ENCODE measurements around the gene EED.
"Not testable (repeated sequence)": the region's sequence is repeated elsewhere in the genome, so short reads cannot be mapped to it uniquely, and the experiment has no call there.

Gene EED

DNA sequence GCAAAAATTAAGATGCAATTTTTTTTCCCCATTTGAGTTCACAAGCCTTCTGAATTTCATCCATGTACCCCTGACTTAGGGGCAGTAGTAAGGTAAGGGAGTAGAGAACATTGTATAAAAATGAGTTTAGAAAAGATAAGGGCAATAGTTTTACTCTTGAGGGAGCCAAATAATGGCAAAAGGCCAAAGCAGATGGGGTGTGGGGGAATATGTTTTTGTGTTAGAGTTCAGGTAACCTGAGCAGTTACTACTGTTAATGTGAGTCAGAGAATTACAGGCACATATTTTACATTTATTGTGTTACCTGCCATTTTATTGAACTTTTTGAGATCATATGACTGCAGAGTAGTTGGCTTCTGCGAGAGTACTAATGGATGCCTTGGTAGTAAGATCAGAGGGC lies 3.1 kb downstream of the EED start:
- no peak for DNase-seq (ENCODE audit: low read depth in 2 of 2)

DNA sequence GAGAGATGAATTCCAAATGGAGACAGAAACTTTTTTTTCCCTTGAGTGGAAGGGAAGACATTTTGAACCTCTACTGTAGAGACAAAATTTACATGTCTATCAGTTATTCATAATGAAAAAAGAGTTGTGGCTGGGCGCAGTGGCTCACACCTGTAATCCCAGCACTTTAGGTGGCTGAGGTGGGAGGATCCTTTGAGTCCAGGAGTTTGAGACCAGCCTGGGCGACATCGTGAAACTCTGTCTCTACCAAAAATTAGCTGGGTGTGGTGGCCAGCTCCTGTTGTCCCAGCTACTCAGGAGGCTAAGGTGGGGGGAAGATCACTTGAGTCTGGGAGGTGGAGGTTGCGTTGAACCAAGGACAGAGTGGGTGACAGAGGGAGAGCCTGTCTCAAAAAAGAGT lies 4.1 kb downstream of the EED start:
- peak in 1 of 2 donors; percentile 14 for DNase-seq (ENCODE audit: low read depth in 2 of 2)

DNA sequence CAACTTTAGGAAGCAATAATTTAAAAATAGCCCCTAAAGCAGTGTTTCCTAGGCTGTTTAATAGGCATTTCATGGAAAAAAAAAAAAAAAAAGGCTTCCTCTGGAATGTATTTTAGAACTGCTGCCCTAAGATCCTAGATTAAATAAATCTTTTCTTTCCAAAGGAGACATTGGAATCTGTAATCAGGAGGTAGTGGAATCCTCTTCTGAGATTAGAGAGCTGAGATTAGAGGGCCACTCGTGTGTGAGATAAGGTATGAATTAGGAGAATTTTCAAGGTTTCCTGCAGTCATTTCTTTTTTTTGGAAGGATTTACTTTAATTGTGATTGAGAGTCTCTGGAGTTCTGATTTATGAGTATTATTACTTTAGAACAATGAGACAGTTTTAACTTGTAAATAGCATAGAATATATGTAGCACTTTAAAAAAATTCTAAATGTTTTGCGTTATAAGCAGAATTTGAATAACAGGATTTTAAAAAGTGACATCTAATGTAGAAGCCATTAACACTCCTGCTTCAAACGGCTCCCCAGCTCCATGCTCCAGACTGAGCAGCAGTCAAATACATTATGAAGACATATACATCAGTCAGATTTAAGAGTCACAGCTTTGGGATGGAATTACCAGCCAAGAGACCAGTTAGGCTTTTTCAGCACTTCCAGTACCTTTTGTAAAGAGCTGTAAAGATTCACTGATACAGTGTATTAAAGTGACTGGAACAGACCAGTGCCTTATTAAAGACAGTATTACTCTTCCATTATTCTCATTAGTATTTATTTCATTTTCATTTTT lies 5.0 kb downstream of the EED start:
- DNase-seq (ENCODE audit: low read depth in 2 of 2), result no peak

DNA sequence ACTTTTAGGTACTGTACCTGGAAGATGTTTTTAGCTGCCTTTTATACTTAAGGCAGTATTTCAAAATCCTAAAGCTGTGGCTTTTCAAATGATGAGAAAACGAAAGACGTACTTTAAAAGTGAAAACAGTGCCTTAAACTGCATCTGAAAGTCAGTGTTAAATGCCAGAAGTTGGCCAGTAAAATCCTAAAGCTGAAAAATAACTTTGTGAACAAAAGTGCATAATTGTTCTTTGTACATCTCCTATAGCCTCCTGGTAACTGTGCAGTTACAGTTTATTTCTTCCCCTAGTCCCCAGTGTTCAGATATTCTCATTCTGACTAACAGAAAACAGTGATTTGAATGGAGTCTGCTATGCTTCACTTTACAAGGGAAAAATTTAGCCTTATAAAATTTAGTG lies 6.8 kb downstream of the EED start:
- no peak for DNase-seq (ENCODE audit: low read depth in 2 of 2)

DNA sequence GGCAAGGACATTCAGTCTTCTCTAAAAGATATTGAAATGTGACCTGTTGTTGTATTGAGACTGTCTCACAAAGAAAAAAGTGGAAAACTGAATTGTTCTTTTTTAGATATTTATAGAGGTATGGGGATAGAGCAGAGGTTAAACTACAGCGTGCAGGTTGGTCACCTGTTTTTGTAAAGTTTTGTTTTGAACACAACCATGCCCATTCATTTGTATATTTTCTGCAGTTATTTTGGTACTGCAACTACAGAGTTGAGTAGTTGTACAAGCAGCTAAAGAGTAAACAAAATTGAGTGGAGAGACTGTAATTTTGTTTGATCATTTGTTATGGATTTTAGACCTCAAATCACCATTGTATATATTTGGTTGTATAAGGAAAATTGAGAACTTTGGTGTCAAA lies 11.3 kb downstream of the EED start:
- no peak for DNase-seq (ENCODE audit: low read depth in 2 of 2)

DNA sequence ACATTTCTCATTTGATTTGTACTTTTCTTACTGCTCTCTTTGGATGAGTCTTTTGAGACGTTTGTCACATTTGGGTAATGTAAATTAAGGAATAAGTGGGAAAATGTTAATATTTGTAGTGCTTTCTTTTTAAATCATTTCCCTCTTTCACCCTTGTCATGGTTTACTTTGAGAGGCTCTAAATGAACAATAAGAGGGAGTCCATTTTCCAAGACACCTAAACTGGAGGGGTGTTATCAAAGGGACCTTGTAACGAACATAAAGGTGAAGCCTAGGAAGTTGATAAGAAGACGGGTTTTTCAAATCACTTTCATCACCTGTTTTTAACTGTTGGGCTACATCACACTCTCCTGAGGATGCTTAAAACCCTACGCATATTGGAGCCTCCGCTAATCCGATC lies 12.1 kb downstream of the EED start:
- no peak for DNase-seq (ENCODE audit: low read depth in 2 of 2)

DNA sequence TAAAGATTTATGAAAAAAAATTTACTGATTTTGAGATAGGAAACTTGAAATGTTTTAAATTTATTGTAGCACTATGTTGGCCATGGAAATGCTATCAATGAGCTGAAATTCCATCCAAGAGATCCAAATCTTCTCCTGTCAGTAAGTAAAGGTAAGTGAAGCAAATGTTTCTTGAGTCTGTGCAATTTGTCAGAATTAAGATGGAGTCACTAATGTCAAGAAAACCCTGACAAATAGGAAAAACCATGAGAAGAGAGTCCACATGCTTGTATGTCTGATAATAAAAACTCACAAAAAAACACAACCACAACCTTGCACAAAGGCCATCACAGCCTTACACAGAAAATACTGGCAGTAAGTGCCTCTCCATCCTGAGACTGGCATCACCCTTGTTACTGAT lies 12.9 kb downstream of the EED start:
- DNase-seq (ENCODE audit: low read depth in 2 of 2), result no peak

DNA sequence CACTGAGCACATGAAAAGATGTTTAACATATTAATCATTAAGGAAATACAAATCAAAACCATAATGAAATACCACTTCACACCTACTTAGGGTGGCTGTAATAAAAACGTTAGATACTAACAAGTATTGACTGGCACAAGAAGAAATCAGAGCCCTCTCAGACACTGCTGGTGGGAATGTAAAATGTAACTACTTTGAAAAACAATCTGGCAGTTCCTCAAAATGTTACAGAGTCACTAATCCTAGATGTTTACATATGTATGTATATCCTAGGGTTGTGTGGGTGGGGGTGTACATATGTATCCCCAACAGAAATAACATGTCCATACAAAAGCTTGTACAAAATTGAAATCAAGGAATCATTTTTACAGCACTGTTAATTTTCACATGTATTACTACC lies 15.2 kb downstream of the EED start:
- DNase-seq (ENCODE audit: low read depth in 2 of 2), result no peak

DNA sequence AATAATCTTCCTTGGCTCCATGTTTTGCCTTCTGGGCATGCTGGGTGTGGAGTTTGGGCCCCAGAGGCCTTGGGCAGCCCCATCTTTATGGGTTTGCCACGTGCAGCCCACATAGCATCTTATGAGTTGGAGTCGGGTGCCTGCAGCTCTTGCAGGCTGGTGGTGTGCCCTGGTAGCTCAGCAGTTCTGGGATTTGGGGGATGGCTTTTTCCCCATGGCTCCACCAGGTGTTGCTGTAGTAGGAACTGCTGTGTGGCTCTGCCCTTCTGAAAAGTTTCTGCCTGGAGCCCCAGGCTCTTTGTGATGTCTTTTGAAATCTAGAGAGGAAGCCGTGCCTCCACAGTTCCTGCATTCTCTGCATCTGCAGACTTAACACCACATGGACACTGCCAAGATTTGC lies 16.8 kb downstream of the EED start:
- DNase-seq (ENCODE audit: low read depth in 2 of 2), result no peak

DNA sequence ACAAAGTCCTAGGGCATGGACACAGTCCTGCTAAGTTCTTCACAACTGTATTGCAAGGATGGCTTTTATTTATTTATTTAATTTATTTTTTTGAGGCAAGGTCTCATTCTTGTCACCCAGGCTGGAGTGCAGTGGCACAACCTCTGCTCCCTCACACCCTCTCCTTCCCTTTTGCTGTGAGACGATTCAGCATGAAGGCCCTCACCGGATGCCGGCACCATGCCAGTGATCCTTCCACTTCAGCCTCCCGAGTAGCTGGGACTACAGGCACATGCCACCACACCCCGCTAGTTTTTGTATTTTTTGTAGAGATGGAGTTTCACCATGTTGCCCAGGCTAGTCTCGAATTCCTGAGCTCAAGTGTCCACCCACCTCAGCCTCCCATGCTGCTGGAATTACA lies 17.8 kb downstream of the EED start:
- DNase-seq (ENCODE audit: low read depth in 2 of 2), result no peak

DNA sequence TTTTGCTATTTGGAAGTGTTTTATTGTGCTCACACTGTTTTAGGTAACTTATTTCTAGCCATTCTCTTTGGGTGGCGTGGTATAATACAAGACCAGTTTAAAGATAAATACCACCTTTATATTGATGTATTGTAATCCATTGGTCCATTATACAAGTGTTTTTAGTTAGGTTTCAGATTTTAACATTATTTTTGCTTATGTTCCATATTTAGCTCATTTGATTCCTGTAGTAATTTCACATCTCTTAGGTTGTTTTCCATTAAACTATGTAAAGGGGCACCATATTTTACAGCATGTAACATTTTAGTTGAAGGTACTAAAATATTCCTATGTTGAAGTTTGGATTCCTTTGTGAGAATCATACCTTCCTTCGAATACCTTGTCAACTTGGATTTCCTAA lies 20.1 kb downstream of the EED start:
- no peak for DNase-seq (ENCODE audit: low read depth in 2 of 2)

DNA sequence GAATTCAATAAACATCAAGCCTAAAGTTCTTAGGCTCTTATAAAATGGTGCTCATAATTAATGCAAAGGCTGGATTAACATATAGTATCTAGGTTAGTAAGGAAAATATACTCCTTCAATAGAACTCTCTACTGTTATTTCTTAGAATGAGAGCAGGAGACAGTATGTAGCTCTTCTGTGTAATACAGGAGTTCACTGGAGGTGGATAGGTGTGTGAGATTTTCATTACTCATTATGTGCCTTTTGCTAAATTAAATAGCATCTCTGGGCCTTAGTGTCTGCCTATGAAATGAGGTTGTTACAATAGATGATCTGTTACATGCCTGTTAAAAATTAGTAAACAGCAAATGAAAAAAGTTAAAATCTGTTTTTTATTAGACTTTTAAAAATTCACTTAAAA lies 20.6 kb downstream of the EED start:
- no peak for DNase-seq (ENCODE audit: low read depth in 2 of 2)

DNA sequence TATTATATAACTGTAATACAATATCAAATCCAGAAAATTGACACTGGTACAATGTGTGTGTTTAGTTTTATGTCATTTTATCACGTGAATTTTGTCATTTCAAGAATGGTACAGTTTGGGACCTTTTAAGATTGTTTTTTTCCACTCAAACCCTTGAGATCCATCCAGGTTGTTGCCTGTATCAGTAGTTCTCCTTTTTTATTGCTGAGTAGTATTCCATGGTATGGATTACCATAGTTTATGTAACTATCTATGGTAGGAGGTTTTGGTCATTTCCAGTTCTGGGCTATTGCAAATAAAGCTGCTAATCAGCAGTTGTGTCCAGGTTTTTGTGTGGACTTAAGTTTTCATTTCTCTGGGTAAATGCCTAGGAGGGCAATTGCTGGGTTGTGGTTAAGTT lies 25.1 kb downstream of the EED start:
- DNase-seq (ENCODE audit: low read depth in 2 of 2), result no peak

DNA sequence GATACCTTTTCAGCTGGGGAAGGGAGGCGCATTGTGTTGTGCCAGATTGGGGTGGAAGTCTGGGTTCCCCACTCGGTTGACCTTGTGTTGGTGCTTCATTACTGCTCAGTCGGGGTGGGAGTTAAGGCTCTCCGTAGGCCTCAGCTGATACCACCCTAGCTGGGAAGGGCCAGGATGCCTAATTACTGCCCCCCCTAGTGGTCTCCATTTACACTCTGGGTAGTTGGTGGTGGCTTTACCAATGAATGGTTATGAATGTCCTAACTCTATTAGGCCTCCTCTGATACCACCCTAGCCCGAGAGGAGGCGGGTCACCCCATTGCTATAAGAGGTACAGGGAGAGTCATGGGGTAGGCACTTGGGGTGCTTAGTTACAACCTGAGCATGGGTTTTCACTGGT lies 29.9 kb downstream of the EED start:
- DNase-seq (ENCODE audit: low read depth in 2 of 2), result no peak

DNA sequence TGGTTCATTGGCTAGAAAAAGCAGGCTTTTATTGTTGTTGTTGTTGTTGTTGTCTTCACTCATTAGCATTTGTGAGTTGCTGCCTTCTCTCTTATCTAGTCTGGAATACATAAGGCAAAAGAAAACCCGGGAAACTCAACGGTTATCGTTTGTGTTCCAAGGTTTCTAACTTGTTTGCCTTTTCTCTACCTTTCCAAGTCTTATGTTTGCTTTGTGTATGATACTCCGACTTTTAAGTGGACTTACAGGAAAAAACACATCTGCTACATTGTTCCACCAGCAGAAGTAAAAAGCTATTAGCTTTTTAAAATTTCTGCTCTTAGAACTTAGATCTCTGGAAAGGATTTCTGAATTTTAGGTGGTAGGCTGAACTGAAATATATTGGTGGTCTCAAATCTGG lies 30.4 kb downstream of the EED start:
- no peak for DNase-seq (ENCODE audit: low read depth in 2 of 2)

DNA sequence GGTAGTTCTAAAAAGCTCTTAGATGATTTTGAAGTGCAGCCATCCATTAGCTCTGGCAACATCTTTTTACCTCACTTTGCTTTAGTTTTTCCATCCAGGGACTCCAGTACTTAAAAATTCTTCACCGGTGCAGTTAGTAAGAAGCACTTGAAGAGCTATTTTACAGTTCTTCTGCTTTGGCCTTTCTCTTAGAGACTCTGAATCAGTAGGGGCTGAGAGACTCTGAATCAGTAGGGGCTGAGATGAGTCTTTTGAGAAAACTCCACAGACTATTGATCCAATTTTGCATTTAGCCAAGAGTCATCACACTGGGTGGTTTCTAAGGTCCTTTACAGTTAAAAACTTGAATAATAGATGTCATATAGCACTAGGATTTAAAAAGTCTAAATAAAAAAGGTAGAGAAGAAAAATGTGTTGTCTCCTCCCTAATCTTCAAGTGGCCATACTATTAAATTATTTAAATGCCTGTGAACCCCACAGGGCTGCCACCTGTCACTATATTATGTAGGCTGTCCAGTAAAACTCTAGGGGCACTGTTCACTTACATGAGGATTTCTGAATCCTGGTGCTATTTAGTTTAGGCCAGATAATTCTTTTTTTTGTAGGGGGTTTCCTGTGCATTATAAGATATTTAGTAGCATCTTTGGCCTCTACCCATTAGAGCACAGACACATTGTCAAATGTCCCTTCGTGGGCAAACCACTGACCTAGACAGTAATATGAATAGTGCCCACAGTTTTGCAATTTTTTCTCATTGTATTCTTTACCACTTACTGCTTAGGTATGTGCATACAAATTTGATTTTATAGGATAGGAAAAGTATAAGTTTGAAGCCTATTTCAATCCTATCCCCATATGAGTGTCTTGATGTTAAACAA lies 31.2 kb downstream of the EED start:
- no peak for DNase-seq (ENCODE audit: low read depth in 2 of 2)

DNA sequence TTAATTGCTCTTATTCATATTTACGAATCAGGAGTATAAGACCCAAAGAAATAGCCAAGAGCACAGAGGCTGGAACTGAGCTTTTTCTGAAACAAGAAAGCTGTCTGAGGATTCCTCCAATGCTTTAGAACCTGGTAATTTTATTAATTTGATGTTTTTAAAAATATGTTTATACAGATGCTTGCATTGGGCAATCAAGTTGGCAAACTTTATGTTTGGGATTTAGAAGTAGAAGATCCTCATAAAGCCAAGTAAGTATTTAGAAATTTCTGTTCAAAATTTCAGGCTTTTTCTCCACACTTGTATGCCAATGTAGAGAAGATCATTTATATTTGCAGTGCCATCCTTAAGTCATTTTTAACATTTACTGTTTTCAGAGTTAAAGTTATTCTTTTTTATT lies 33.2 kb downstream of the EED start:
- DNase-seq (ENCODE audit: low read depth in 2 of 2), result no peak

DNA sequence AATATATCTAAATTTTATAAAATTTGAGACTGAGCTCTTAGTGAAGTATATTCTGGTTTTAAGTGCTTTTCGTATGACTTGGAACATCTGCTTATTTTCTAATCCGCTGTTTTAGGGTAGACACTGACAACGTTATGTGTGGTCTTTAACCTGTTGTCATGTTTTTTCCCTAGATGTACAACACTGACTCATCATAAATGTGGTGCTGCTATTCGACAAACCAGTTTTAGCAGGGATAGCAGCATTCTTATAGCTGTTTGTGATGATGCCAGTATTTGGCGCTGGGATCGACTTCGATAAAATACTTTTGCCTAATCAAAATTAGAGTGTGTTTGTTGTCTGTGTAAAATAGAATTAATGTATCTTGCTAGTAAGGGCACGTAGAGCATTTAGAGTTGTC lies 33.7 kb downstream of the EED start:
- no peak for DNase-seq (ENCODE audit: low read depth in 2 of 2)

DNA sequence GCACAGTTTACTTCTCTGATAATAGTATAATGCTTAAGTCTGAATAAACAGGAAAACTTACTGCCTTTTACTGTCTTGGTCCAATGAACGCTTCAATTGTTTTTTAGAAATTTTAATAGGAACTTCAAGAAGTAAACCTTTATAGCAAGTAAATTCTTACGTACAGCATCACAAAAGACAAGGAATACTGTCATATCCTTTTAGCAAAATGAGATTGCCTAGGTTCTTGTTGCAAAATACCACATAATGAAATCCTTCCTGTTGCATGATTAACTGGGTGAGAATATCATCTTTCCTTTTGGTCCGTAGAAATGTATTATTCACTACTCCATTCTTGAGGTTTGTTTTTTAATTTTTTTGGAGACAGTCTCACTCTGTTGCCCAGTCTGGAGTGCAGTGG lies 35.2 kb downstream of the EED start:
- DNase-seq (ENCODE audit: low read depth in 2 of 2), result no peak

DNA sequence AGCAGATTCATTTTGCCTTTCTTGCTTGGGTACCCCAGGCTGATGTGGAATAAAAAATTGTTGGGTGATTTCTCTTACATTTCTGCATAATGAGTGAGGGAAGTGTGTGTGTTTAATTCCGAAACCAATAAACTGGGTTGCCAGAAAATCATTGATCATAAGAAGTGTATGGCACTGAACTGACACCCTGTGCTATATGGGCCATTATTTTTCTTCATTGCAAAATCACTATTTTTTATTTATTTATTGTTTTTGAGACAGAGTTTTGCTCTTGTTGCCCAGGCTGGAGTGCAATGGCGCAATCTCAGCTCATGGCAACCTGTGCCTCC lies 42.9 kb downstream of the EED start:
- no peak for DNase-seq (ENCODE audit: low read depth in 2 of 2)

DNA sequence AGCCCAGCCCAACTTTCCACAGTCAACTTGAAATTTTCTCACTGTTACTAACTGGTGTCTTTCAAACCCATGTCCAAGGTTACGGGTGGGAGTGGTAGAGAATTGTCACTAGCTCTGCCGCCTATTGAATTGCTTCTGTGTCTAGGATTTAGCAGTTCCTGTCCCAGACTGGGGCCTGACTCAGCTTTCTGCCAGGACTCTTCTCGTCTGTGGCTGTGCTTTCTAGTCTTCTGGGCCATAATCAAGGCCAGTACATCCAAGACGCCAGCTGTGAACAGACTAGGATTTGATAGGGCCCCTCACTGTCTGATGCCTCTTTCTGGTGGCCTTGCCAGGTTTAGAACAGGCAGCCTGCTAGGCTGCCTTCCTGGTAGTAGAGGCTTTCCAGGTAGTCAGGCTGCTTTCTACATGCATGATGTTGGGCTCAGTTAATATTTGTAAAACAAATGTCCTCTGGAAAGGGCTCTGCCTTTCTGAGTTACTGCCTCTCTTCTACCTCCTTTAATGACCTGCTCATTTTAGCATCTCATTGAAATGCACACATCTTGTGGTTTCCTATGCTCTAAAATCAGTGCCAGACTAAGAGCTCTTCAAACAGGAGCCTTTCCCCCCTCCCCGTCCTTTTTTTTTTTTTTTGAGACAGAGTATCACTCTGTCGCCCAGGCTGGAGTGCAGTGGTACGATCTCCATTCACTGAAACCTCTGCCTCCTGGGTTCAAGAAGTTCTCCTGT lies 44.4 kb downstream of the EED start:
- peak in 1 of 2 donors; percentile 47 for DNase-seq (ENCODE audit: low read depth in 2 of 2)

DNA sequence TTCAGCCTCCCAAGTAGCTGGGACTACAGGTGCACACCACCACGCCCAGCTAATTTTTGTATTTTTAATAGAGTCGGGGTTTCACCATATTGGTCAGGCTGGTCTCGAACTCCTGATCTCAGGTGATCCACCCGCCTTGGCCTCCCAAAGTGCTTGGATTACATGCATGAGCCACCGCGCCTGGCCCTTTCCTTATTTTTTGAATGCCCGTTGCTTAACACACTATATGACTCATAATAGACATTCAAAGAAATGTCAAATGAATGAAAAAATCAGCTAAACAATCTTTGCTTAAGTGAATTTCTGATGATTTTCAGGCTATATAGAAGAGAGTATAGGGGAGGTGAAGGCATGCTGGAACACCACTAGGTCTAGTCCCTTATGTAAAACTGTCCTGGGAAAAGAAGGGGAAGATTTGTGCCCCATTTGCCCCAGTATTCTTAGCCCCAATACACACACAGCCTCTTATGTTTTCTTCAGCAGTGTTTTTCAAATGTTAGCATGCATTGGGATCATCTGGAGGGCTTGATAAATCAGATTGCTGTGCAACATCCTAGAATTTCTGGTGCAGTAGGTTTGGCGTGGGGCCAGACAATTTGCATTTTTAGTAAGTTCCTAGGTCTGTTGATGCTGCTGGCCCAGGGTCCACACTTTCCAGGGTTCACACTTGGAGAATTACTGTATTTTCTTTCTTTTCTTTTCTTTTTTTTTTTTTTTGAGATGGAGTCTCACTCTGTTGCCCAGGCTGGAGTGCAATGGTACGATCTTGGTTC lies 45.1 kb downstream of the EED start:
- DNase-seq (ENCODE audit: low read depth in 2 of 2), result not testable (repeated sequence)

Measured in stimulated activated CD8-positive, alpha-beta memory T cell treated with anti-CD3 and anti-CD28 coated beads, Interleukin-15, amount 100 ng/mL, for 48 hours (primary cell).